ENCODE results near the gene DUOX1.
"Not testable (repeated sequence)": the region's sequence is repeated elsewhere in the genome, so short reads cannot be mapped to it uniquely, and the experiment has no call there.

The DUOX1 gene

GRCh38 chr15:45129651-45130129 is at the start of gene DUOX1, which contains the start of gene DUOXA1:
TSS of gene DUOX1 (plus strand) at chr15:45129994. CDS start at chr15:45131967, 1,973 bp downstream.
TSS of gene DUOXA1 (minus strand) at chr15:45129879. CDS start at chr15:45123014, 6,865 bp downstream.
- Mint-ChIP-seq H3K4me3 (peak within 1 kb of the TSS; percentile 63 to 67 (median 65)), H3K27ac (no peak within 1 kb of the TSS), H3K27me3 (ENCODE audit: low read depth) (peaks cover 96% of the 10 kb centered on the region), H3K36me3 (ENCODE audit: low read depth) (no peaks in the 10 kb centered on the region), H3K4me1 (peaks cover 7% of the 10 kb centered on the region), H3K9me3 (peaks cover 2% of the 10 kb centered on the region)
- no peak for TF ChIP-seq CTCF (IDR thresholded peaks at IDR 0.05; ENCODE audit: unreplicated experiment in 3 of 3)

- not testable (repeated sequence) for H3K9me3 Mint-ChIP-seq; H3K36me3 Mint-ChIP-seq (ENCODE audit: low read depth); H3K4me1 Mint-ChIP-seq; H3K27ac Mint-ChIP-seq; H3K4me3 Mint-ChIP-seq
- H3K27me3 Mint-ChIP-seq (ENCODE audit: low read depth) = peaks cover 19% of the 10 kb centered on the region
Measured at GRCh38 chr15:45080593-45080992, 49.2 kb upstream of the DUOX1 start.

GRCh38 chr15:45082412-45082811 is 47.4 kb upstream of the DUOX1 start:
- H3K27ac Mint-ChIP-seq; H3K36me3 Mint-ChIP-seq (ENCODE audit: low read depth); H3K4me1 Mint-ChIP-seq; H3K4me3 Mint-ChIP-seq; H3K9me3 Mint-ChIP-seq: not testable (repeated sequence)
- H3K27me3 Mint-ChIP-seq (ENCODE audit: low read depth) = peaks cover 19% of the 10 kb centered on the region

GRCh38 chr15:45083223-45083622 is 46.6 kb upstream of the DUOX1 start:
- no peak for TF ChIP-seq CTCF (IDR thresholded peaks at IDR 0.05; ENCODE audit: unreplicated experiment in 3 of 3)
- no peaks in the 10 kb centered on the region for H3K9me3 Mint-ChIP-seq
- H3K27ac Mint-ChIP-seq = no peak overlapping the region
- no peak overlapping the region for H3K4me3 Mint-ChIP-seq
- H3K27me3 Mint-ChIP-seq (ENCODE audit: low read depth) = peaks cover 19% of the 10 kb centered on the region
- peaks cover 4% of the 10 kb centered on the region for H3K4me1 Mint-ChIP-seq
- H3K36me3 Mint-ChIP-seq (ENCODE audit: low read depth) = no peaks in the 10 kb centered on the region

- no peaks in the 10 kb centered on the region for H3K9me3 Mint-ChIP-seq
Measured at GRCh38 chr15:45084163-45084562, 45.6 kb upstream of the DUOX1 start.

GRCh38 chr15:45087513-45087912 is 42.3 kb upstream of the DUOX1 start:
- no peaks in the 10 kb centered on the region for H3K9me3 Mint-ChIP-seq
- H3K4me1 Mint-ChIP-seq = no peaks in the 10 kb centered on the region
- H3K27me3 Mint-ChIP-seq (ENCODE audit: low read depth) = peaks cover 29% of the 10 kb centered on the region
- H3K27ac Mint-ChIP-seq = no peak overlapping the region
- no peak for TF ChIP-seq CTCF (IDR thresholded peaks at IDR 0.05; ENCODE audit: unreplicated experiment in 3 of 3)
- H3K36me3 Mint-ChIP-seq (ENCODE audit: low read depth) = no peaks in the 10 kb centered on the region
- H3K4me3 Mint-ChIP-seq = no peak overlapping the region

More at GRCh38 chr15:45084163-45084562, 45.6 kb upstream of the DUOX1 start:
- Mint-ChIP-seq H3K27me3 (ENCODE audit: low read depth) (peaks cover 21% of the 10 kb centered on the region), H3K4me1 (peaks cover 4% of the 10 kb centered on the region), H3K36me3 (ENCODE audit: low read depth) (no peaks in the 10 kb centered on the region), H3K27ac (no peak overlapping the region), H3K4me3 (no peak overlapping the region)
- TF ChIP-seq CTCF (IDR thresholded peaks at IDR 0.05; ENCODE audit: unreplicated experiment in 3 of 3) = no peak
